Gastroesophageal sphincter (tissue), 3 donors: ENCODE measurements around the gene ATP1B4.

Source experiments
- CTCF ChIP-seq, 4 experiments: fragments of 200-600 bp in 2 of 4; fragments of 450-650 bp in 2 of 4; sonication (generic) in 1 of 4; IDR thresholded peaks; one replicate each; pipeline ENCODE4 v1.5.1; 2017 to 2019; ENCODE audit warnings: antibody characterized with exemption in 4 of 4, mild to moderate bottlenecking in 2 of 4, moderate library complexity in 2 of 4
- POLR2A ChIP-seq, 2 donors: fragments of 450-650 bp; IDR thresholded peaks; one replicate each; pipeline ENCODE4 v1.6.1; 2017; ENCODE audit warnings: antibody characterized with exemption in 2 of 2, mild to moderate bottlenecking in 2 of 2, moderate library complexity in 1 of 2

- TF ChIP-seq CTCF (IDR thresholded peaks at IDR 0.05) = no peak
- no peak for TF ChIP-seq POLR2A (IDR thresholded peaks at IDR 0.05)
Measured at GRCh38 chrX:120372667-120373370, 10.9 kb downstream of the ATP1B4 start.
